Mesenchymal stem cell (in vitro differentiated cells and primary cell): Measurements from ENCODE around the gene PLA1A.
"Not testable (repeated sequence)": the region's sequence is repeated elsewhere in the genome, so short reads cannot be mapped to it uniquely, and the experiment has no call there.

Source experiments
- DNase-seq: peaks from one replicate; pipeline ENCODE4 v3.0.0-alpha.2; 2013
- H2AFZ ChIP-seq: one replicate; pipeline ENCODE4 v1.6.1; 2013; ENCODE audit warnings: low read depth, mild to moderate bottlenecking, control low read depth, inconsistent platforms, low read length, moderate library complexity
- H2AK5ac ChIP-seq: 2 replicates; pipeline ENCODE4 v1.6.1; 2013; ENCODE audit warnings: low read length, moderate library complexity, mild to moderate bottlenecking, inconsistent platforms; ENCODE audit not compliant: severe bottlenecking
- H2BK120ac ChIP-seq: one replicate; pipeline ENCODE4 v1.6.1; 2013; ENCODE audit warnings: low read depth, mild to moderate bottlenecking, inconsistent platforms, low read length, moderate library complexity
- H2BK12ac ChIP-seq, 2 experiments: one replicate each; pipeline ENCODE4 v1.6.1; 2013; ENCODE audit warnings: inconsistent platforms in 2 of 2, low read length in 2 of 2, mild to moderate bottlenecking in 2 of 2, moderate library complexity in 2 of 2, control low read depth in 1 of 2
- H2BK15ac ChIP-seq: one replicate; pipeline ENCODE4 v1.6.1; 2013; ENCODE audit warnings: mild to moderate bottlenecking, low read depth, inconsistent platforms; ENCODE audit not compliant: poor library complexity, severe bottlenecking
- H2BK5ac ChIP-seq: 2 replicates; pipeline ENCODE4 v1.6.1; 2013; ENCODE audit warnings: low read depth, mild to moderate bottlenecking, low read length, control low read depth, inconsistent platforms; ENCODE audit not compliant: poor library complexity, severe bottlenecking
- H3K14ac ChIP-seq, 2 experiments: one replicate each; pipeline ENCODE4 v1.6.1; 2013; ENCODE audit warnings: inconsistent platforms in 2 of 2, low read length in 2 of 2, control low read depth in 1 of 2, mild to moderate bottlenecking in 1 of 2, moderate library complexity in 1 of 2
- H3K18ac ChIP-seq, 2 experiments: one replicate each; pipeline ENCODE4 v1.6.1; 2013; ENCODE audit warnings: inconsistent platforms in 2 of 2, low read length in 2 of 2, control low read depth in 1 of 2, low read depth in 1 of 2, mild to moderate bottlenecking in 1 of 2
- H3K23ac ChIP-seq, 2 experiments: one replicate each; pipeline ENCODE4 v1.6.1; 2013; ENCODE audit warnings: inconsistent platforms in 2 of 2, low read length in 2 of 2, mild to moderate bottlenecking in 2 of 2, moderate library complexity in 2 of 2, control low read depth in 1 of 2
- H3K27ac ChIP-seq: 2 replicates; pipeline ENCODE4 v1.5.1; 2013; ENCODE audit warnings: mild to moderate bottlenecking, moderate library complexity, low read length, control low read depth, inconsistent platforms; ENCODE audit not compliant: poor library complexity, severe bottlenecking
- H3K27me3 ChIP-seq, 2 experiments: 2 replicates each; pipeline versions ENCODE4 v1.6.1 to v1.7.0; 2013; ENCODE audit warnings: low read length in 2 of 2, mild to moderate bottlenecking in 2 of 2, moderate library complexity in 2 of 2, control low read depth in 1 of 2, inconsistent platforms in 1 of 2; ENCODE audit not compliant: control insufficient read depth in 1 of 2, insufficient read depth in 1 of 2
- H3K36me3 ChIP-seq, 2 experiments: 2 replicates each; pipeline versions ENCODE4 v1.6.1 to v1.7.0; 2013; ENCODE audit warnings: low read length in 2 of 2, control low read depth in 1 of 2, inconsistent platforms in 1 of 2, low read depth in 1 of 2, mild to moderate bottlenecking in 1 of 2; ENCODE audit not compliant: insufficient read depth in 2 of 2, control insufficient read depth in 1 of 2
- H3K4ac ChIP-seq, 2 experiments: one replicate each; pipeline ENCODE4 v1.6.1; 2013; ENCODE audit warnings: inconsistent platforms in 2 of 2, low read length in 2 of 2, mild to moderate bottlenecking in 2 of 2, moderate library complexity in 2 of 2, control low read depth in 1 of 2, low read depth in 1 of 2
- H3K4me1 ChIP-seq: 2 replicates; pipeline ENCODE4 v1.6.1; 2013; ENCODE audit warnings: low read depth, low read length, control low read depth; ENCODE audit not compliant: control insufficient read depth, insufficient read depth
- H3K4me2 ChIP-seq: 2 replicates; pipeline ENCODE4 v1.6.1; 2013; ENCODE audit warnings: low read length, mild to moderate bottlenecking, inconsistent platforms; ENCODE audit not compliant: poor library complexity, severe bottlenecking
- H3K4me3 ChIP-seq, 2 experiments: 2 replicates each; pipeline versions ENCODE4 v1.5.1 to v1.7.0; 2013; ENCODE audit warnings: low read length in 2 of 2, mild to moderate bottlenecking in 2 of 2, control low read depth in 1 of 2, low read depth in 1 of 2; ENCODE audit not compliant: insufficient read depth in 1 of 2
- H3K79me1 ChIP-seq: replicated peaks from 2 replicates; pipeline ENCODE4 v1.6.1; 2013; ENCODE audit warnings: mild to moderate bottlenecking, control low read depth, low read length, inconsistent platforms; ENCODE audit not compliant: poor library complexity, severe bottlenecking
- H3K9ac ChIP-seq: 2 replicates; pipeline ENCODE4 v1.7.0; 2013; ENCODE audit warnings: mild to moderate bottlenecking, low read length, moderate library complexity
- H3K9me3 ChIP-seq: 2 replicates; pipeline ENCODE4 v1.7.0; 2013; ENCODE audit warnings: mild to moderate bottlenecking, low read length; ENCODE audit not compliant: control insufficient read depth
- H4K8ac ChIP-seq: one replicate; pipeline ENCODE4 v1.6.1; 2013; ENCODE audit warnings: inconsistent platforms, mild to moderate bottlenecking, low read length, moderate library complexity
- H4K91ac ChIP-seq: one replicate; pipeline ENCODE4 v1.6.1; 2013; ENCODE audit warnings: mild to moderate bottlenecking, low read length, inconsistent platforms
- WGBS: methylation state at CpG from one replicate; pipeline ENCODE4 v1.1.7; 2013; ENCODE audit warnings: mixed read lengths; 5-methylcytosine and 5-hydroxymethylcytosine counted together

PLA1A gene

GRCh38 chr3:119552928-119553327 is 44.8 kb upstream of the PLA1A start:
- H4K91ac ChIP-seq, H3K9ac ChIP-seq, H3K4me1 ChIP-seq, H2AK5ac ChIP-seq, H3K4ac ChIP-seq, H2AFZ ChIP-seq, H3K18ac ChIP-seq, H3K14ac ChIP-seq, H2BK5ac ChIP-seq, H3K27me3 ChIP-seq, H3K4me2 ChIP-seq, H3K27ac ChIP-seq, H2BK15ac ChIP-seq, H3K23ac ChIP-seq, H4K8ac ChIP-seq, DNase-seq, H2BK12ac ChIP-seq, H3K9me3 ChIP-seq, H3K79me1 ChIP-seq, H2BK120ac ChIP-seq, H3K4me3 ChIP-seq, H3K36me3 ChIP-seq: not testable (repeated sequence)
- 99% methylated on average over 5 of the region's 6 CpGs for WGBS

GRCh38 chr3:119553823-119554415 is 43.8 kb upstream of the PLA1A start:
- Histone ChIP-seq H3K9me3 (no peaks in the 10 kb centered on the region), H2BK15ac (no peak overlapping the region), H3K27ac (no peak overlapping the region), H3K14ac (no peak overlapping the region), H3K36me3 (no peaks in the 10 kb centered on the region), H3K4me1 (no peaks in the 10 kb centered on the region), H3K18ac (no peak overlapping the region), H3K4me3 (no peak overlapping the region), H2AFZ (no peak overlapping the region), H2AK5ac (no peak overlapping the region), H3K23ac (no peak overlapping the region), H3K27me3 (no peaks in the 10 kb centered on the region), H4K8ac (no peak overlapping the region), H3K4me2 (no peak overlapping the region), H3K9ac (no peak overlapping the region), H3K79me1 (no peaks in the 10 kb centered on the region), H2BK12ac (no peak overlapping the region), H3K4ac (no peak overlapping the region), H2BK5ac (no peak overlapping the region), H2BK120ac (no peak overlapping the region), H4K91ac (no peak overlapping the region)
- 74% methylated on average over 4 of the region's 5 CpGs for WGBS
- DNase-seq: no peak

DNA sequence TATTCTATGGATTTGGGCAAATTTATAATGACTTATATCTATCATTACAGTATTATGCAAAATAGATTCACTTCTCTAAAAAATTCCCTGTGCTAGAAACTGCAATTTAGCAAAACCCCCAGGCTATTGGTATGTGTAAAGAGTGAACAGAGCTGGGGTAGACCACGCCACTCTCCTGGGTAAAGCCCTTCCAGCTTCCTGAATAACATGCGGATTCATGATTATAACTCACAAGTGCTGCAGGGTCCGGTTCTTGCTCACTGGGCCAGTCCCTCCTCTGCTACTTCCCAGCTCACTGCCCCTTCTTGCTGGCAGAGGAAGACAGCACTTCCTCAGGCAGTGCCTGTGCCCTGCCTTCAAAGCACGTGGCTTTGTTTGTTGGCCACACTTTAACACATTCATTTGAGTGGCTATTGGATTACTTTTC is 42.4 kb upstream of the PLA1A start:
- H3K4ac ChIP-seq: no peak overlapping the region
- no peak overlapping the region for H2AK5ac ChIP-seq
- H2BK5ac ChIP-seq: no peak overlapping the region
- no peak overlapping the region for H3K14ac ChIP-seq
- no peak overlapping the region for H4K8ac ChIP-seq
- H2BK15ac ChIP-seq: no peak overlapping the region
- H2BK12ac ChIP-seq: no peak overlapping the region
- no peaks in the 10 kb centered on the region for H3K36me3 ChIP-seq
- H2AFZ ChIP-seq: no peak overlapping the region
- no peak overlapping the region for H3K18ac ChIP-seq
- H3K27me3 ChIP-seq: no peaks in the 10 kb centered on the region
- WGBS: 94% methylated on average over 3 of the region's 4 CpGs
- no peak overlapping the region for H3K9ac ChIP-seq
- H3K4me3 ChIP-seq: no peak overlapping the region
- no peak overlapping the region for H3K4me2 ChIP-seq
- H4K91ac ChIP-seq: no peak overlapping the region
- H3K27ac ChIP-seq: no peak overlapping the region
- peaks cover 3% of the 10 kb centered on the region for H3K4me1 ChIP-seq
- H2BK120ac ChIP-seq: no peak overlapping the region
- H3K23ac ChIP-seq: no peak overlapping the region
- H3K79me1 ChIP-seq: no peaks in the 10 kb centered on the region
- no peak for DNase-seq
- no peaks in the 10 kb centered on the region for H3K9me3 ChIP-seq

DNA sequence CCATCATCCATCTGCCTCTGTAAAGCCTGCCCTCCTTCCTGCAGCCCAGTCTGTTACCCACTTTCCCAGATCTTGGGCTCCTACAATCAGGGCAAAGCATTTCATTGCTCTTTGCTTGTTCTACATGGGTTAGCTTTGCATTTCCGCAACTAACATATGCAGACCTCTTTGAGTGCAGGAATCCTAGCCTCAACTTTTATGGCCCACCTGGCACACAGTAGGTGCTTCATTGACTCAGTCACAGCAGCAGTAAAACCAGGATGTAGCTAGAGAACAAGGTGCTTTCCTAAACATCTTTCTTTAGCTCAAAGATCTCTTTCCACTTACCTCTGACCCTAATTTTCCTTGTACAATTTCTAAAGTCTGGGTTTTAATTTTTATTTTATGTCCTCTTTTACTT is 41.8 kb upstream of the PLA1A start:
- Histone ChIP-seq H3K4me1 (peaks cover 3% of the 10 kb centered on the region), H3K79me1 (no peaks in the 10 kb centered on the region), H3K9me3 (no peaks in the 10 kb centered on the region), H3K36me3 (no peaks in the 10 kb centered on the region), H3K14ac (no peak overlapping the region), H3K4me3 (no peak overlapping the region), H2BK5ac (no peak overlapping the region), H3K27me3 (no peaks in the 10 kb centered on the region), H3K4me2 (no peak overlapping the region), H3K4ac (no peak overlapping the region), H4K8ac (no peak overlapping the region), H4K91ac (no peak overlapping the region), H2BK120ac (no peak overlapping the region), H3K23ac (no peak overlapping the region), H2BK12ac (no peak overlapping the region), H2BK15ac (no peak overlapping the region), H3K27ac (no peak overlapping the region), H3K9ac (no peak overlapping the region), H3K18ac (no peak overlapping the region), H2AFZ (no peak overlapping the region), H2AK5ac (no peak overlapping the region)
- DNase-seq: no peak
- 100% methylated on average over 1 of the region's 1 CpG for WGBS
